SK-N-MC (cell line): Measurements from ENCODE around the gene CSTPP1.

Experiments
- EZH2 ChIP-seq: fragments of 200-600 bp; sonication (generic); IDR thresholded peaks from one replicate; pipeline ENCODE4 v1.6.1; 2017; ENCODE audit warnings: antibody characterized with exemption
- POLR2AphosphoS5 ChIP-seq: IDR thresholded peaks from 2 replicates; pipeline ENCODE4 v1.6.1; 2012; ENCODE audit warnings: mild to moderate bottlenecking, low read depth, low read length, borderline replicate concordance

DNA sequence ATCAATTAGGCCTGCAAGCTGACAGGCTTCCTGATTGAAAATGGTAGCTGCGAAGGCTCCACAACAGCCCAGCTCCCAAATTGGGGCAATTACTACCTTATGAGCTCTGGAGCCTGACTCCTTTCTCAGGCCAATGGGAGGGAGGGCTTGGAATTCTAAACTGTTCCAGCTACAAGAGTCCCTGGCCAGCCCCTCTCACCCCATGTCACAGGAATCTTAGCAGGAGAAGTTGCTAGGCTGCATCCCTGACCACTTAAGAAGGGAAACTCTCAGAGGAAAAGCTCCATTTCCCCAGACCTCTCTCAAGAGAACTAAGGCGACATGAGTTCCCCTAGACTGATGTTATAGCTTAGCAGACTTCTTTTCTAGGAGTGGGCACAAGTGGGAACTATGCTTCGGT lies 23.1 kb upstream of the CSTPP1 start:
- TF ChIP-seq EZH2 (no peak), POLR2AphosphoS5 (no peak)
